SK-N-SH treated with all-trans-retinoic acid at 6 μM for 48 hours (cell line): ENCODE results near the gene LINGO3.

ENCODE experiments used
- ARNTL ChIP-seq: fragments of 450-650 bp; formaldehyde crosslinking; IDR thresholded peaks from 2 replicates; pipeline ENCODE4 v1.5.0; 2020; ENCODE audit warnings: low read depth, mild to moderate bottlenecking, moderate library complexity, borderline replicate concordance
- CSDC2 ChIP-seq: fragments of 250-450 bp; sonication (Bioruptor Pico); IDR thresholded peaks from 2 replicates; pipeline ENCODE4 v1.5.0; 2020; ENCODE audit warnings: mild to moderate bottlenecking, moderate library complexity
- ESRRG ChIP-seq: fragments of 250-450 bp; sonication (Bioruptor Pico); IDR thresholded peaks from 2 replicates; pipeline ENCODE4 v1.6.1; 2021; ENCODE audit warnings: mild to moderate bottlenecking
- PPARA ChIP-seq: fragments of 250-450 bp; sonication (Bioruptor Pico); IDR thresholded peaks from 2 replicates; pipeline ENCODE4 v1.5.0; 2020; ENCODE audit warnings: mild to moderate bottlenecking, borderline replicate concordance
- RARB ChIP-seq: fragments of 250-450 bp; sonication (Bioruptor Pico); IDR thresholded peaks from 2 replicates; pipeline ENCODE4 v1.8.0; 2021; ENCODE audit warnings: mild to moderate bottlenecking, moderate library complexity
- TCF4 ChIP-seq: fragments of 250-450 bp; sonication (Bioruptor Pico); IDR thresholded peaks from 2 replicates; pipeline ENCODE4 v1.8.0; 2021; ENCODE audit warnings: mild to moderate bottlenecking, moderate library complexity, borderline replicate concordance
- TOX ChIP-seq: fragments of 250-450 bp; sonication (Bioruptor Pico); IDR thresholded peaks from 2 replicates; pipeline ENCODE4 v1.8.0; 2021; ENCODE audit warnings: mild to moderate bottlenecking, moderate library complexity, borderline replicate concordance
- ZC3H10 ChIP-seq: fragments of 250-450 bp; sonication (Bioruptor Pico); IDR thresholded peaks from 2 replicates; pipeline ENCODE4 v1.5.1; 2021; ENCODE audit warnings: mild to moderate bottlenecking, moderate library complexity
- ZFP3 ChIP-seq: fragments of 250-450 bp; sonication (Bioruptor Pico); IDR thresholded peaks from 2 replicates; pipeline ENCODE4 v1.5.0; 2020; ENCODE audit warnings: mild to moderate bottlenecking, moderate library complexity
- ZFP30 ChIP-seq: fragments of 450-650 bp; formaldehyde crosslinking; IDR thresholded peaks from 2 replicates; pipeline ENCODE4 v1.5.0; 2022; ENCODE audit warnings: mild to moderate bottlenecking, moderate library complexity
- TF ChIP-seq, protein P1 (sequence below): fragments of 250-450 bp; sonication (Bioruptor Pico); IDR thresholded peaks from 2 replicates; pipeline ENCODE4 v1.8.0; 2020; ENCODE audit warnings: mild to moderate bottlenecking, moderate library complexity, borderline replicate concordance

DNA sequence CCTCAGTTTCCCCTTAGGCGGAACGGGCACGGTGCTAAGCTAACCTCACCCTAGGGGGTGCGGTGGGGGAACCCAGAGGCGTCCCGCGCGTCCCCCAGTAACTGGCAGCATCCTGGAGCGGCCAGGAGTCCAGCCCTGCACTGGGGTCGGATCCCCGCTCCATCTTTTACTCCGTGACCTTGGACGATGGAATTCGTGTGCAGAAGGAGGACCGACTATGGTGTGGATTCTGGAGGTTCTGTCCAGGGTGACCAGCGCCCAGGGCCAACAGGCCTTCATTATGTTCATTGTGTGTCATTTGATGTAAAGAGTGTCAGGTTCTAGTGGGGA lies 21.2 kb upstream of the LINGO3 start:
- TF ChIP-seq ARNTL (CRISPR knock-in tag) (no peak), CSDC2 (CRISPR knock-in tag) (no peak), ESRRG (CRISPR knock-in tag) (no peak), ZFP3 (CRISPR knock-in tag) (no peak), RARB (CRISPR knock-in tag) (no peak), TOX (no peak), ZFP30 (CRISPR knock-in tag) (no peak), PPARA (CRISPR knock-in tag) (no peak), TCF4 (CRISPR knock-in tag) (no peak), ZC3H10 (CRISPR knock-in tag) (no peak)
- TF ChIP-seq, protein P1, sequence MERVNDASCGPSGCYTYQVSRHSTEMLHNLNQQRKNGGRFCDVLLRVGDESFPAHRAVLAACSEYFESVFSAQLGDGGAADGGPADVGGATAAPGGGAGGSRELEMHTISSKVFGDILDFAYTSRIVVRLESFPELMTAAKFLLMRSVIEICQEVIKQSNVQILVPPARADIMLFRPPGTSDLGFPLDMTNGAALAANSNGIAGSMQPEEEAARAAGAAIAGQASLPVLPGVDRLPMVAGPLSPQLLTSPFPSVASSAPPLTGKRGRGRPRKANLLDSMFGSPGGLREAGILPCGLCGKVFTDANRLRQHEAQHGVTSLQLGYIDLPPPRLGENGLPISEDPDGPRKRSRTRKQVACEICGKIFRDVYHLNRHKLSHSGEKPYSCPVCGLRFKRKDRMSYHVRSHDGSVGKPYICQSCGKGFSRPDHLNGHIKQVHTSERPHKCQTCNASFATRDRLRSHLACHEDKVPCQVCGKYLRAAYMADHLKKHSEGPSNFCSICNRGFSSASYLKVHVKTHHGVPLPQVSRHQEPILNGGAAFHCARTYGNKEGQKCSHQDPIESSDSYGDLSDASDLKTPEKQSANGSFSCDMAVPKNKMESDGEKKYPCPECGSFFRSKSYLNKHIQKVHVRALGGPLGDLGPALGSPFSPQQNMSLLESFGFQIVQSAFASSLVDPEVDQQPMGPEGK (CRISPR knock-in tag): no peak
